Measurements from ENCODE around the gene KPNA1. TPM values are rescaled to one million over a fixed set of nuclear protein-coding genes. Genes with fewer than 3 reads are reported as not detected.
A peak's percentile ranks its signal among the peaks of the same experiment; 100 is the strongest.
"Not testable (repeated sequence)": the region's sequence is repeated elsewhere in the genome, so short reads cannot be mapped to it uniquely, and the experiment has no call there.

KPNA1 gene
- total and polyA plus RNA-seq, 2 experiments from 2014 or later = 19.8 to 30.1 TPM

DNA sequence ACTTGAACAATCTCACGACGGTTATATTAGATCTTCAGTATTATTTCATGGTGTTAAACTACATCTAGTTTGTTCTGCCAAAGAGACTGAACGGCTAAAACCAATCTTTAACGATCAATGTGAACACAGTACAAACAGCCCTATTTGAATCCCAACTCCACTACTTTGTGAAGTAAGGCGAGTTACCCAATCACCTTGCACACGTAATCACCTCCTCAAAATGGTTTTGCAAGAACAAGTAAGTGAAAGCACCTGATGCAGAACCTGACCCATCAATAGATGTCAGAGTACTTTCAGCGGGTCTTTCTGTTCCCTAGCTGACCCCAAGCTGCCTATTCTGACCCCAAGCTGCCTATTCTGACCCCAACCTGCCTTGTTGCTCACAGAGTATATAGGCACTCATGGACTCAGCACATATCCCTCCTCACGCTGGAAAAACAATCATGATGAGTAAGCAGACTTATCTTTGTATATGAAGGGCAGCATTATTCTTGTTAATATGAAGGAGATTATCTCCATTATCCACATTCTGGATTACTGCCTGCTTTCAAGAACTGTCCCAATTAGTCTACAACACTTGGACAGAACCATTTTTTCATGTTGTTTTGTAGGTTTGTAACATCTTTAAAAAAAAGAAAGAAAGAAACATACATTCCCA, 3.7 kb downstream of the KPNA1 start:
- peaks cover 55% of the 10 kb centered on the region for H3K4me1 Mint-ChIP-seq
- TF ChIP-seq EZH2 (IDR thresholded peaks at IDR 0.05; ENCODE audit: low read depth, unreplicated experiment) = no peak
- TF ChIP-seq, protein P1, sequence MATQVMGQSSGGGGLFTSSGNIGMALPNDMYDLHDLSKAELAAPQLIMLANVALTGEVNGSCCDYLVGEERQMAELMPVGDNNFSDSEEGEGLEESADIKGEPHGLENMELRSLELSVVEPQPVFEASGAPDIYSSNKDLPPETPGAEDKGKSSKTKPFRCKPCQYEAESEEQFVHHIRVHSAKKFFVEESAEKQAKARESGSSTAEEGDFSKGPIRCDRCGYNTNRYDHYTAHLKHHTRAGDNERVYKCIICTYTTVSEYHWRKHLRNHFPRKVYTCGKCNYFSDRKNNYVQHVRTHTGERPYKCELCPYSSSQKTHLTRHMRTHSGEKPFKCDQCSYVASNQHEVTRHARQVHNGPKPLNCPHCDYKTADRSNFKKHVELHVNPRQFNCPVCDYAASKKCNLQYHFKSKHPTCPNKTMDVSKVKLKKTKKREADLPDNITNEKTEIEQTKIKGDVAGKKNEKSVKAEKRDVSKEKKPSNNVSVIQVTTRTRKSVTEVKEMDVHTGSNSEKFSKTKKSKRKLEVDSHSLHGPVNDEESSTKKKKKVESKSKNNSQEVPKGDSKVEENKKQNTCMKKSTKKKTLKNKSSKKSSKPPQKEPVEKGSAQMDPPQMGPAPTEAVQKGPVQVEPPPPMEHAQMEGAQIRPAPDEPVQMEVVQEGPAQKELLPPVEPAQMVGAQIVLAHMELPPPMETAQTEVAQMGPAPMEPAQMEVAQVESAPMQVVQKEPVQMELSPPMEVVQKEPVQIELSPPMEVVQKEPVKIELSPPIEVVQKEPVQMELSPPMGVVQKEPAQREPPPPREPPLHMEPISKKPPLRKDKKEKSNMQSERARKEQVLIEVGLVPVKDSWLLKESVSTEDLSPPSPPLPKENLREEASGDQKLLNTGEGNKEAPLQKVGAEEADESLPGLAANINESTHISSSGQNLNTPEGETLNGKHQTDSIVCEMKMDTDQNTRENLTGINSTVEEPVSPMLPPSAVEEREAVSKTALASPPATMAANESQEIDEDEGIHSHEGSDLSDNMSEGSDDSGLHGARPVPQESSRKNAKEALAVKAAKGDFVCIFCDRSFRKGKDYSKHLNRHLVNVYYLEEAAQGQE (IDR thresholded peaks at IDR 0.05; ENCODE audit: unreplicated experiment) = no peak
- TF ChIP-seq, protein P2, sequence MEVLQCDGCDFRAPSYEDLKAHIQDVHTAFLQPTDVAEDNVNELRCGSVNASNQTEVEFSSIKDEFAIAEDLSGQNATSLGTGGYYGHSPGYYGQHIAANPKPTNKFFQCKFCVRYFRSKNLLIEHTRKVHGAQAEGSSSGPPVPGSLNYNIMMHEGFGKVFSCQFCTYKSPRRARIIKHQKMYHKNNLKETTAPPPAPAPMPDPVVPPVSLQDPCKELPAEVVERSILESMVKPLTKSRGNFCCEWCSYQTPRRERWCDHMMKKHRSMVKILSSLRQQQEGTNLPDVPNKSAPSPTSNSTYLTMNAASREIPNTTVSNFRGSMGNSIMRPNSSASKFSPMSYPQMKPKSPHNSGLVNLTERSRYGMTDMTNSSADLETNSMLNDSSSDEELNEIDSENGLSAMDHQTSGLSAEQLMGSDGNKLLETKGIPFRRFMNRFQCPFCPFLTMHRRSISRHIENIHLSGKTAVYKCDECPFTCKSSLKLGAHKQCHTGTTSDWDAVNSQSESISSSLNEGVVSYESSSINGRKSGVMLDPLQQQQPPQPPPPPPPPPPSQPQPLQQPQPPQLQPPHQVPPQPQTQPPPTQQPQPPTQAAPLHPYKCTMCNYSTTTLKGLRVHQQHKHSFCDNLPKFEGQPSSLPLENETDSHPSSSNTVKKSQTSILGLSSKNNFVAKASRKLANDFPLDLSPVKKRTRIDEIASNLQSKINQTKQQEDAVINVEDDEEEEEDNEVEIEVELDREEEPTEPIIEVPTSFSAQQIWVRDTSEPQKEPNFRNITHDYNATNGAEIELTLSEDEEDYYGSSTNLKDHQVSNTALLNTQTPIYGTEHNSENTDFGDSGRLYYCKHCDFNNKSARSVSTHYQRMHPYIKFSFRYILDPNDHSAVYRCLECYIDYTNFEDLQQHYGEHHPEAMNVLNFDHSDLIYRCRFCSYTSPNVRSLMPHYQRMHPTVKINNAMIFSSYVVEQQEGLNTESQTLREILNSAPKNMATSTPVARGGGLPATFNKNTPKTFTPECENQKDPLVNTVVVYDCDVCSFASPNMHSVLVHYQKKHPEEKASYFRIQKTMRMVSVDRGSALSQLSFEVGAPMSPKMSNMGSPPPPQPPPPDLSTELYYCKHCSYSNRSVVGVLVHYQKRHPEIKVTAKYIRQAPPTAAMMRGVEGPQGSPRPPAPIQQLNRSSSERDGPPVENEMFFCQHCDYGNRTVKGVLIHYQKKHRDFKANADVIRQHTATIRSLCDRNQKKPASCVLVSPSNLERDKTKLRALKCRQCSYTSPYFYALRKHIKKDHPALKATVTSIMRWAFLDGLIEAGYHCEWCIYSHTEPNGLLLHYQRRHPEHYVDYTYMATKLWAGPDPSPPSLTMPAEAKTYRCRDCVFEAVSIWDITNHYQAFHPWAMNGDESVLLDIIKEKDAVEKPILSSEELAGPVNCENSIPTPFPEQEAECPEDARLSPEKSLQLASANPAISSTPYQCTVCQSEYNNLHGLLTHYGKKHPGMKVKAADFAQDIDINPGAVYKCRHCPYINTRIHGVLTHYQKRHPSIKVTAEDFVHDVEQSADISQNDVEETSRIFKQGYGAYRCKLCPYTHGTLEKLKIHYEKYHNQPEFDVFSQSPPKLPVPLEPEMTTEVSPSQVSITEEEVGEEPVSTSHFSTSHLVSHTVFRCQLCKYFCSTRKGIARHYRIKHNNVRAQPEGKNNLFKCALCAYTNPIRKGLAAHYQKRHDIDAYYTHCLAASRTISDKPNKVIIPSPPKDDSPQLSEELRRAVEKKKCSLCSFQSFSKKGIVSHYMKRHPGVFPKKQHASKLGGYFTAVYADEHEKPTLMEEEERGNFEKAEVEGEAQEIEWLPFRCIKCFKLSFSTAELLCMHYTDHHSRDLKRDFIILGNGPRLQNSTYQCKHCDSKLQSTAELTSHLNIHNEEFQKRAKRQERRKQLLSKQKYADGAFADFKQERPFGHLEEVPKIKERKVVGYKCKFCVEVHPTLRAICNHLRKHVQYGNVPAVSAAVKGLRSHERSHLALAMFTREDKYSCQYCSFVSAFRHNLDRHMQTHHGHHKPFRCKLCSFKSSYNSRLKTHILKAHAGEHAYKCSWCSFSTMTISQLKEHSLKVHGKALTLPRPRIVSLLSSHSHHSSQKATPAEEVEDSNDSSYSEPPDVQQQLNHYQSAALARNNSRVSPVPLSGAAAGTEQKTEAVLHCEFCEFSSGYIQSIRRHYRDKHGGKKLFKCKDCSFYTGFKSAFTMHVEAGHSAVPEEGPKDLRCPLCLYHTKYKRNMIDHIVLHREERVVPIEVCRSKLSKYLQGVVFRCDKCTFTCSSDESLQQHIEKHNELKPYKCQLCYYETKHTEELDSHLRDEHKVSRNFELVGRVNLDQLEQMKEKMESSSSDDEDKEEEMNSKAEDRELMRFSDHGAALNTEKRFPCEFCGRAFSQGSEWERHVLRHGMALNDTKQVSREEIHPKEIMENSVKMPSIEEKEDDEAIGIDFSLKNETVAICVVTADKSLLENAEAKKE (CRISPR knock-in tag; IDR thresholded peaks at IDR 0.05) = no peak
- TF ChIP-seq EZH2phosphoT487 (IDR thresholded peaks at IDR 0.05; ENCODE audit: unreplicated experiment) = no peak
- DNase-seq (ENCODE audit: low spot score) = peak; percentile 6

DNA sequence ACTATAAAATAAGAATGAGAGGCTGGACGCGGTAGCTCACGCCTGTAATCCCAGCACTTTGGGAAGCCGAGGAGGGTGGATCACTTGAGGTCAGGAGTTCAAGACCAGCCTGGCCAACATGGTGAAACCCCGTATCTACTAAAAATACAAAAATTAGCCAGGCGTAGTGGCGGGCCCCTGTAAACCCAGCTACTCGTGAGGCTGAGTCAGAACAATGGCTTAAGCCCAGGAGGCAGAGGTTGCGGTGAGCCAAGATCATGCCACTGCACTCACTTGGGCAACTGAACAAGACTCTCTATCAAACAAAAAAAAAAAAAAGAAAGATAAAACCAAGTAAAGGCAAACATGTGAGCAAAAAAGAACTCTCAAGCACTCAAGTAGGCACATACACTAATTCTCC, 5.8 kb downstream of the KPNA1 start:
- Histone ChIP-seq H3K4me1 (ENCODE audit: insufficient read depth) (peaks cover 54% of the 10 kb centered on the region), H3K79me2 (replicated peaks; ENCODE audit: insufficient read depth) (peaks cover 100% of the 10 kb centered on the region), H4K20me1 (replicated peaks; ENCODE audit: insufficient read depth) (peaks cover 65% of the 10 kb centered on the region)
- ATAC-seq; DNase-seq (ENCODE audit: low spot score); H3K4me3 ChIP-seq; H3K36me3 Mint-ChIP-seq (ENCODE audit: low read depth); H3K27me3 ChIP-seq (ENCODE audit: insufficient read depth); H3K27me3 Mint-ChIP-seq (ENCODE audit: insufficient read depth, low read depth, poor library complexity); H3K4me3 Mint-ChIP-seq; H3F3A ChIP-seq (replicated peaks; ENCODE audit: low read depth); H3K9me3 Mint-ChIP-seq; H3K9me2 ChIP-seq (ENCODE audit: insufficient read depth); H3K36me3 ChIP-seq (ENCODE audit: insufficient read depth); H3K27ac ChIP-seq (ENCODE audit: low read depth); H2AFZ ChIP-seq; H3K4me2 ChIP-seq: not testable (repeated sequence)
- Mint-ChIP-seq H3K27ac (0 out of 2 replicates have a peak overlapping the region, but pooled peaks have one; percentile 74), H3K4me1 (peaks cover 56% of the 10 kb centered on the region)

More for the DNA sequence above, 3.7 kb downstream of the KPNA1 start:
- H4K20me1 ChIP-seq (replicated peaks; ENCODE audit: insufficient read depth) = peaks cover 46% of the 10 kb centered on the region
- Mint-ChIP-seq H3K27me3 (ENCODE audit: insufficient read depth, low read depth, poor library complexity) (peaks cover 2% of the 10 kb centered on the region), H3K27ac (peak overlapping the region; percentile 74), H3K9me3 (no peaks in the 10 kb centered on the region), H3K4me3 (no peak overlapping the region), H3K36me3 (ENCODE audit: low read depth) (no peaks in the 10 kb centered on the region)
- no peaks in the 10 kb centered on the region for H3K36me3 ChIP-seq (ENCODE audit: insufficient read depth)
- no peak overlapping the region for H3K27ac ChIP-seq (ENCODE audit: low read depth)
- no peaks in the 10 kb centered on the region for H3K27me3 ChIP-seq (ENCODE audit: insufficient read depth)
- H3K9me2 ChIP-seq (ENCODE audit: insufficient read depth) = no peaks in the 10 kb centered on the region
- H3K4me2 ChIP-seq = peak overlapping the region; percentile 65
- H3K4me3 ChIP-seq = no peak overlapping the region
- ATAC-seq = no peak
- H3K4me1 ChIP-seq (ENCODE audit: insufficient read depth) = peaks cover 54% of the 10 kb centered on the region
- H3F3A ChIP-seq (replicated peaks; ENCODE audit: low read depth) = no peaks in the 10 kb centered on the region; the same call in 1 of the 2 replicates
- H2AFZ ChIP-seq = no peak overlapping the region
- peaks cover 81% of the 10 kb centered on the region for H3K79me2 ChIP-seq (replicated peaks; ENCODE audit: insufficient read depth)

Data from GM23338 (cell line).